Measurements from ENCODE around the gene PDHX. TPM values are rescaled to one million over a fixed set of nuclear protein-coding genes. Genes with fewer than 3 reads are reported as not detected.
A peak's percentile ranks its signal among the peaks of the same experiment; 100 is the strongest.
"Not testable (repeated sequence)": the region's sequence is repeated elsewhere in the genome, so short reads cannot be mapped to it uniquely, and the experiment has no call there.

PDHX gene
- total RNA-seq, 2 experiments from 2014 or later: 29.8 to 46.2 TPM

DNA sequence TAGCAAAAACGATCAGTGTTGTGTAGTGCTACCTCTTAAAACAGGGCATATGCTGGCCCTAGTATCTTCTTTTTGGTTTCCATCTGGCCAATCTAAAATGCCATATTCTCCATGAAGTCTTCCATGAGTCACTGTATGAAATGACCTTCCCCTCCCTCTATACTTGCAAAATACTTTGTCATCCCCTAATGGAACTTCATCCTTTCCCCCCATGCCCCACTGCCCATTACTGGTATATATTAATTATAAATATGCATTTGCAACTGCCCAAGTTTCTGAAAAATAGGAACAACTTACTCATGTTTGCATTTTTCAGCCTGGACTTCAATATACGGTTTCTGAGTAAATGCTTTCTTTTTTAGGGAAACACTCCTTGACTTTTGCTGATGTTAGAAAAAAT is 4.7 kb upstream of the PDHX start:
- Mint-ChIP-seq H3K27ac (no peak overlapping the region), H3K36me3 (ENCODE audit: low read depth) (peaks cover 21% of the 10 kb centered on the region), H3K27me3 (no peaks in the 10 kb centered on the region), H3K9me3 (ENCODE audit: low read depth) (peaks cover 5% of the 10 kb centered on the region), H3K4me1 (peaks cover 18% of the 10 kb centered on the region), H3K4me3 (no peak overlapping the region)
- intact Hi-C loops (cut with DNase I, micrococcal nuclease): loop anchor here in 1 of 2 experiments (10.0 kb wide), 2 partner anchors 667 to 1373 kb away; partner anchors contain the start of gene COMMD9
- DNase-seq (no peak), ATAC-seq (no peak)
- POLR2A ChIA-PET: interaction anchor here (0.6 kb wide), 1 partner anchor 662 kb away, joined by 3 read pairs; no protein-coding TSS in a partner anchor
- CTCF ChIA-PET: no interaction called here

DNA sequence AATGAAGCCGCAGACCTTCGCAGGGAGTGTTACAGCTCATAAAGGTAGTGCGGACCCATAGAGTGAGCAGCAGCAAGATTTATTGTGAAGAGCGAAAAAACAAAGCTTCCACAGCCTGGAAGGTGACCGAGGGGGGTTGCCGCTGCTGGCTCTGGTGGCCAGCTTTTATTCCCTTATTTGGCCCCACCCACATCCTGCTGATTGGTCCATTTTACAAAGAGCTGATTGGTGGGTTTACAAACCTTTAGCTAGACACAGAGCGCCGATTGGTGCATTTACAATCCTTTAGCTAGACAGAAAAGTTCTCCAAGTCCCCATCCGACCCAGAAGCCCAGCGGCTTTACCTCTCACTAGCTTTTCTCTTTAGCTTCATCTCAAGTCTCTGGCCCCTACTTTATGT is 2.9 kb upstream of the PDHX start:
- intact Hi-C loops (cut with DNase I, micrococcal nuclease): loop anchor here in 1 of 2 experiments (10.0 kb wide), 2 partner anchors 669 to 1371 kb away; partner anchors contain the start of gene COMMD9
- POLR2A ChIA-PET; H3K4me3 Mint-ChIP-seq; H3K9me3 Mint-ChIP-seq (ENCODE audit: low read depth); H3K27me3 Mint-ChIP-seq; H3K27ac Mint-ChIP-seq; ATAC-seq; DNase-seq: not testable (repeated sequence)
- peaks cover 20% of the 10 kb centered on the region for H3K36me3 Mint-ChIP-seq (ENCODE audit: low read depth)
- H3K4me1 Mint-ChIP-seq: peaks cover 34% of the 10 kb centered on the region
- CTCF ChIA-PET: interaction anchor here (3.7 kb wide), 1 partner anchor 12 kb away, joined by 10 read pairs; no protein-coding TSS in a partner anchor

DNA sequence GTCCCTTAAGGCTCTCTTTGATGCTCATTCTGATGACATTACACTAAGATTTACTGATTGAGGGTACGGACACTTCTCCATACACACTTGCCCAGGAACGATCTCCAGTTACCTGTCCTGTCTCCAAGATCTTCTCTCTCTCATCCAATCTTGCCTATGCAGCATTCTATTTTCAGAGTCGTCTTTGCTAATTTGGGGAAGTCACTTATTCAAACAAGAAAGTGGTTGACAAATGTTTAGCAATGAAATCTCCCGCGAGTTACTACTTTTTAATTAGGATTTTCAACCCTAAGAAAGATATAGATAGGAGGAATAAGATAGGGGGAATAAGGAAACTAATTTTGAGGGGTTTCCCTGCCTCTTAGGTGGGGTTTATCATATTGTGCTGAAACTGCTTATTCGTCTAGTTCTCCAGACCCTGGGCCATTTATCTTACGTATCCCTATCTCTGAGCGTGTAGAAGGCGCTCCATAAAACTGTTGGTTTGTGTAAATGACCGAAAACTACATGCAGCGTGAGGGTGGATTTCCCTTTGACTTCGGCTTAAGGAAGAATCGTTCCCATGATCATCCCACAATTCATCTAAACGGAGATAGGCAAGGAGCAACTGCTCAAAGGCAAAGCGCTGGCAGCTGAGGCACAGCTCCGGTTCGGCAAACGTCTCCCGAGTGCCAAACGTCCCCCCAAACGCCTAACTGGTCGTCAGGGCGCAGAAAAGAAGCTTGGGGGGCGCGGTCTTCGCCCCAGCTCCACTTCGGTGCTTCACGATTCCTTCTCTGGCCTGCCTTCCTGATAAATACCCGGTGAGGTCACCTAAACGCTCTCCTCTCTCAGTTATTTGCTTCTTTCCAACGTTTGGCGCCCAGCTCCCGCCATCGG is 1.0 kb upstream of the PDHX start:
- H3K27me3 Mint-ChIP-seq: no peaks in the 10 kb centered on the region
- ATAC-seq (no peak), DNase-seq (no peak)
- peaks cover 35% of the 10 kb centered on the region for H3K4me1 Mint-ChIP-seq
- peaks cover 5% of the 10 kb centered on the region for H3K9me3 Mint-ChIP-seq (ENCODE audit: low read depth)
- peak overlapping the region; percentile 91 for H3K4me3 Mint-ChIP-seq
- intact Hi-C loops (cut with DNase I, micrococcal nuclease): loop anchor here (1.0 to 10.0 kb wide), 15 partner anchors 125 to 1592 kb away; partner anchors contain the start of genes CD44 (in 1 of the 2), COMMD9 (in 1 of the 2), NAT10 (in 1 of the 2) and TRIM44 (in 1 of the 2)
- POLR2A ChIA-PET: interaction anchor here (0.9 to 1.7 kb wide), 2 partner anchors 15 to 231 kb away, joined by 4 to 6 read pairs; no protein-coding TSS in a partner anchor
- H3K27ac Mint-ChIP-seq: peak overlapping the region; percentile 95
- CTCF ChIA-PET: interaction anchor here (0.6 to 3.7 kb wide), 5 partner anchors 10 to 1030 kb away, joined by 3 to 10 read pairs (median 3); no protein-coding TSS in a partner anchor
- H3K36me3 Mint-ChIP-seq (ENCODE audit: low read depth): peaks cover 20% of the 10 kb centered on the region

DNA sequence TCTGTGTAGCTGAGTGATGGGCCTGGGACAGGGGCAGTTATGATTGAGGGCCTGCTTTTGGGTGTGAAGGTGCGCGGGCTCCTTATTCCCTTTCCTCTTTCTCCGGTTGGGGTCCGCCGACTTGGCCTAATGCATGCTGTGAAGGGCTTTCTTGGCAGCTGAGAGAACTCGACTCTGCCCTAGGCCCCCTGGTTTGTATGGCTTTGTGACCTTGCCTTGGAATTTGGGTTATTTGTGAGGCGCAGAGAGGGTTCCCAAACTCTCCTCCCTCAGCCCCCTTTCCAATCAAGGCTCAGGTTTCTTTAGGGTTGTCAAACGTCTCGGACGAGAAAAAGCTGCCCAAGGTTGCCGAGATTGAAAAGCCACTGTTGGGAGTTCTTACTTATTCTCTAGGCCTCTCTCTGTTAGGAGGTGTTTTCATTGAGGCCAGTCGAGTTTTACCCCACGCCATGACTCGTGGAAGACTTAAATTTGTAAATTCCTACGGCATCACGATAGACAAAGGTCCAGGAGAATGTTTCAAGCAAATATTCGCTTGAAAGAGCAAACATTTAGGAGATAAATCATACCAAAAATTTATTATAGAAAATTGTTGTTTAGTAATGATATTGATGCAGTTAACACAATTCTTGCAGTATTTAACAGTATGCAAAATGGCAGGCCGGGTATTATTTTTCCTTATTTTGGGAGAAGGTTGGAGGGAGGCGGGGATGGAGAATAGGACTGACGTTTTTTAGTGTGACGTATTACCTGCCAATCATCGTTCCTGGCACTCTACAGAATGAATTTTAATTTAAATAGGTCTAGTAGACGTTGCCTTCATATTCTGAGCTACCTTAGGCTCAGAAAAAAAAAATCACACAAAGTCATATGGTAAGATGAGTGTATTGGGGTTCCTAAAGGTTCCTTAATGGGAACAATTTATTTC is 689 bp downstream of the PDHX start:
- ATAC-seq (no peak), DNase-seq (no peak)
- intact Hi-C loops (cut with DNase I, micrococcal nuclease): loop anchor here (1.0 to 10.0 kb wide), 15 partner anchors 124 to 1590 kb away; partner anchors contain the start of genes CD44 (in 1 of the 2), COMMD9 (in 1 of the 2), NAT10 (in 1 of the 2) and TRIM44 (in 1 of the 2)
- H3K27me3 Mint-ChIP-seq: no peaks in the 10 kb centered on the region
- peaks cover 18% of the 10 kb centered on the region for H3K36me3 Mint-ChIP-seq (ENCODE audit: low read depth)
- ChIA-PET POLR2A (interaction anchor here (0.7 to 1.7 kb wide), 2 partner anchors 13 to 96 kb away, joined by 3 to 4 read pairs; no protein-coding TSS in a partner anchor), CTCF (interaction anchor here (0.6 to 3.7 kb wide), 9 partner anchors 8 to 1028 kb away, joined by 3 to 13 read pairs (median 3); no protein-coding TSS in a partner anchor)
- H3K27ac Mint-ChIP-seq: peak overlapping the region; percentile 95
- peaks cover 5% of the 10 kb centered on the region for H3K9me3 Mint-ChIP-seq (ENCODE audit: low read depth)
- peak overlapping the region; percentile 91 for H3K4me3 Mint-ChIP-seq
- peaks cover 41% of the 10 kb centered on the region for H3K4me1 Mint-ChIP-seq

DNA sequence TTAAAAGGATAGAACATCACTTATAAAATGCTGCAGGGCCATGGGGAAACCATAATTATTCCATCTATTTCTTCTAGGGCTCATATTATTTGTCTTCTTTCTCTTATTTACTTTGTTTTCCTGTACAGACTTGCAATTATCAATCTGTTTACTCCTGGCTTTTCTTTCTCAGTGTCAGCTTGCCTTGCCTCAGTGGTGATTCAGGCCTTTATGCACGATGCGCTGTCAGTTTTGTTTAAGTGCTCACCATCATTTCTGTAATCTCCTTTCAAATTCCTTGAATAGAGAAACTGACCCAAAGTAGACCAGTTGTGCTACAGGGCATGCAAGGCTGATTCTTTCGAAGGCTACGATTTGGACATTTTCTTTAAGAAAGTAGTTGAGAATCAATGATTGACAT is 4.7 kb downstream of the PDHX start:
- no peaks in the 10 kb centered on the region for H3K36me3 Mint-ChIP-seq (ENCODE audit: low read depth)
- intact Hi-C loops (cut with DNase I, micrococcal nuclease): no loop called here
- POLR2A ChIA-PET: no interaction called here
- no peak for DNase-seq
- ATAC-seq: no peak
- CTCF ChIA-PET: interaction anchor here (0.8 to 6.5 kb wide), 2 partner anchors 471 kb away, joined by 3 to 98 read pairs; no protein-coding TSS in a partner anchor
- no peaks in the 10 kb centered on the region for H3K9me3 Mint-ChIP-seq (ENCODE audit: low read depth)
- H3K4me1 Mint-ChIP-seq: peaks cover 24% of the 10 kb centered on the region
- no peak overlapping the region for H3K27ac Mint-ChIP-seq
- no peak overlapping the region for H3K4me3 Mint-ChIP-seq
- no peaks in the 10 kb centered on the region for H3K27me3 Mint-ChIP-seq

DNA sequence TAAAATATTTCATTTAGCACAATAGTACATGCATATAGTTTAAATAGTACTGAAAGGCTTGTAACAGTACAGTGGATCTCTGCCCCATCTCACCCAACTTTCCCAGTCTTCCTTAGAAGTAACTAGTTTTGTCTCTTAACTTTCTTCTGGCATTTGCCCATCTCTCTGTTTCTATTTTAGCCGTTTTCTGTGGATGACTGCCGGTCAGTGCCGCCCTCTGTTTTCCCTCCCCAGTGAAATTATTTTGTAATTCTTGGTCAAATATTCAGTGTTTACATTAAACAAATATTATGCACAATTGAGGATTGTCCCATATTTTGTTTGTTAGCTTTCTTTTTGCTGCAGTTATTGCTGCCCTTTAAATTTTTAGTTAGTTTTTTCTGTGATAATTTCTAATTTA is 8.3 kb downstream of the PDHX start:
- POLR2A ChIA-PET: no interaction called here
- no peak overlapping the region for H3K4me3 Mint-ChIP-seq
- H3K27ac Mint-ChIP-seq: no peak overlapping the region
- DNase-seq: no peak
- intact Hi-C loops (cut with DNase I, micrococcal nuclease): loop anchor here in 1 of 2 experiments (5.0 kb wide), 1 partner anchor 218 kb away; no protein-coding TSS in a partner anchor
- no peaks in the 10 kb centered on the region for H3K27me3 Mint-ChIP-seq
- no peaks in the 10 kb centered on the region for H3K9me3 Mint-ChIP-seq (ENCODE audit: low read depth)
- CTCF ChIA-PET: interaction anchor here (0.6 to 6.5 kb wide), 24 partner anchors 9 to 560 kb away, joined by 3 to 98 read pairs (median 4); partner anchors contain the start of genes APIP, CD44 and PDHX
- peaks cover 21% of the 10 kb centered on the region for H3K4me1 Mint-ChIP-seq
- H3K36me3 Mint-ChIP-seq (ENCODE audit: low read depth): peaks cover 1% of the 10 kb centered on the region
- ATAC-seq: no peak

DNA sequence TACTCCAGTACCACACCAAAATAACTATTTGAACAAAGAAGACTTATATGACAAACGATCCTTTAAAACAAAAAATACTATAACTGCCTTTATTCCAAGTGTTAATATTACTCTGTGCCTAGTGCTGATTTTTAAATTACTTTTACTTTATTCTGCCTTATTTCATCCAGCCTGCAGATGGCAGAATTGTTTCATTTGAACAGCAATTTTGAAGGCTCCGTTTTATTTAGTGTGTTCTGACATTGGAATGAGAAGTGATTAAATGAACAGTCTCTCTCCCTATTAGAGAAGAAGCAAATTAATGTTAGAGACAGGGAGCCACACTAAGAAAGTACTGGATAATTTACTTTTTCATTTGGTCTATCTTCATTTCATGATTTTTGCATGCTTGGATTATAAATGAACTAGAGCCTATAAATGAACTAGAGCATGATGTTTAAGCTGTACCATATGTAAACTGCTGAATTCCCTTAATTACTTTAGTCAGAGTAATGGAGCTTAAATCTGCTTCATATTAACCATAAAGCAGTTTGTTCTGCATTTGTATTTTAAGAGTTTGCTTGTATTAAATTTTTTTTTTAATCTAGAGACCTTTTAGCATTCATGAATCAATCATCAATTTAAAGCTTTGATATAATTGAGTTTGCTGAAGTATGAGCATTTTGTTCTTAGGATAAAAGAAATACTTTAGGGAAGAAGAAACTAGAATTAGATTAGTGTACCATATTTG is 9.8 kb downstream of the PDHX start:
- H3K4me3 Mint-ChIP-seq: no peak overlapping the region
- ATAC-seq (peak; percentile 68), DNase-seq (peak; percentile 8)
- H3K36me3 Mint-ChIP-seq (ENCODE audit: low read depth): peaks cover 1% of the 10 kb centered on the region
- H3K27me3 Mint-ChIP-seq: no peaks in the 10 kb centered on the region
- H3K4me1 Mint-ChIP-seq: peaks cover 20% of the 10 kb centered on the region
- ChIA-PET CTCF (interaction anchor here (0.6 to 6.5 kb wide), 51 partner anchors 9 to 1087 kb away, joined by 3 to 98 read pairs (median 3); partner anchors contain the start of genes APIP, CD44 and PDHX), POLR2A (no interaction called here)
- intact Hi-C loops (cut with DNase I, micrococcal nuclease): loop anchor here (1.0 to 5.0 kb wide), 7 partner anchors 69 to 559 kb away; no protein-coding TSS in a partner anchor
- no peaks in the 10 kb centered on the region for H3K9me3 Mint-ChIP-seq (ENCODE audit: low read depth)
- H3K27ac Mint-ChIP-seq: no peak overlapping the region

DNA sequence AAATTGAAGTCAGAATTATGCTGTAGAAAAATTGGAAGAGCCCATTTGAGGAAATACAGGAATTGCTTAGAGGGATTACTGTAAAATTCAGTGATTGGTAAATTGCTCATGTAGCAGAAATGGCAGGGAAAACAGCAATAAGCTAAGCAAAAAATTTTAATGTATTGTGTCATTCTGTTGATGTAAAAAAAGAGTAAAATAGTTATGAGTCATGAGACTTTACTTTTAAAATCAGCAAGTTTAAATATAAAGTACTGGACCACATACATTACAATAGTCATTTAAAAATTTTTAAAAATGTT is 10.4 kb downstream of the PDHX start:
- Mint-ChIP-seq H3K36me3 (ENCODE audit: low read depth) (peaks cover 1% of the 10 kb centered on the region), H3K27ac (no peak overlapping the region), H3K4me3 (no peak overlapping the region), H3K27me3 (no peaks in the 10 kb centered on the region), H3K9me3 (ENCODE audit: low read depth) (no peaks in the 10 kb centered on the region), H3K4me1 (peaks cover 19% of the 10 kb centered on the region)
- no peak for DNase-seq
- CTCF ChIA-PET: interaction anchor here (0.7 to 6.5 kb wide), 44 partner anchors 9 to 562 kb away, joined by 3 to 98 read pairs (median 3); no protein-coding TSS in a partner anchor
- ATAC-seq: no peak
- intact Hi-C loops (cut with DNase I, micrococcal nuclease): loop anchor here (1.0 to 5.0 kb wide), 7 partner anchors 68 to 559 kb away; no protein-coding TSS in a partner anchor
- POLR2A ChIA-PET: no interaction called here

DNA sequence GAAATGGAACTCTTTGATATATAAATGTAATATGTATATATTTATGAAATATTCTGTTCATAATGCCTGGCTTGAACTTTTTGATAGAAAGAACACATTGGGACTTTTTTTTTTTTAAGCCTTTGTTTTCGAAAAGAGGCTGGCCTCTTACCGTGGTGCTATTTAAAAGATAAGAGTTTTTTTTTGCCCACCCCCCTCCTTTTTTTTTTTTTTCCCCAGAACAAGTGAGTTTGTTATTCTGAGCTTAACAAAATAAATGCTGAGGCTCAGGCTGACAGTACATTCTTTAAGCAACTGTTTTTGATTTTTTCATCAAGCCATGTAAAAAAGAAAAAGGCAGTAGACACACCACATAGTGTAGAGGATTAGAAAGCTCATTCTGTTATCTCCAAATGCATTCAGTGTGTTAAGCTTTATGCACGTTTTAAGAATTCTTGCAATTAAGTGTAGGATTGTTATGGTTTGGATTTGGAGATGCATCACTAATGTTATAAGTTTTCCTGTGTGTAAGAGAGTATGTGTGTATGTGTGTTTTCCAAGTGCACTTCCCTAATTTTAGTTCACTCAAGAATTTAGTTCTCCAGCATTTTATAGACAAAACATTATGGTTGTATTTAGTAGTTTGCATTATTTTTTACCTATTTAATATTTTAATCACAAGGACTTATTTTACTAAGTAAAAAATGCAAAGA is 12.0 kb downstream of the PDHX start:
- H3K27me3 Mint-ChIP-seq: no peaks in the 10 kb centered on the region
- intact Hi-C loops (cut with DNase I, micrococcal nuclease): loop anchor here in 1 of 2 experiments (5.0 kb wide), 1 partner anchor 214 kb away; no protein-coding TSS in a partner anchor
- H3K4me1 Mint-ChIP-seq: peaks cover 19% of the 10 kb centered on the region
- H3K36me3 Mint-ChIP-seq (ENCODE audit: low read depth): peaks cover 4% of the 10 kb centered on the region
- CTCF ChIA-PET: interaction anchor here (0.6 to 2.9 kb wide), 6 partner anchors 11 to 490 kb away, joined by 3 to 11 read pairs (median 3); no protein-coding TSS in a partner anchor
- POLR2A ChIA-PET: interaction anchor here (0.5 kb wide), 1 partner anchor 10 kb away, joined by 4 read pairs; no protein-coding TSS in a partner anchor
- DNase-seq (no peak), ATAC-seq (no peak)
- H3K9me3 Mint-ChIP-seq (ENCODE audit: low read depth): no peaks in the 10 kb centered on the region
- no peak overlapping the region for H3K4me3 Mint-ChIP-seq
- H3K27ac Mint-ChIP-seq: no peak overlapping the region

Measured in activated CD4-positive, alpha-beta T cell treated with anti-CD3 and anti-CD28 coated beads for 36 hours (primary cell).